Measurements from ENCODE around the gene GPC6. TPM values are rescaled to one million over a fixed set of nuclear protein-coding genes. Genes with fewer than 3 reads are reported as not detected.
A peak's percentile ranks its signal among the peaks of the same experiment; 100 is the strongest.
"Not testable (repeated sequence)": the region's sequence is repeated elsewhere in the genome, so short reads cannot be mapped to it uniquely, and the experiment has no call there.

The GPC6 gene
- total RNA-seq, 1 donor = 77.8 TPM

- TF ChIP-seq CTCF (IDR thresholded peaks at IDR 0.05; ENCODE audit: extremely low read depth, low read depth, low read length) = no peak
- Histone ChIP-seq H4K20me1 (ENCODE audit: insufficient read depth, low read length) (no peaks in the 10 kb centered on the region), H3K4me2 (ENCODE audit: insufficient read depth, low read length) (no peak overlapping the region)
These were observed 24.5 kb upstream of the GPC6 start for GRCh38 chr13:93201992-93202558.

GRCh38 chr13:93206778-93207392 is 19.7 kb upstream of the GPC6 start:
- not testable (repeated sequence) for H2AFZ ChIP-seq (ENCODE audit: low read length); H3K4me2 ChIP-seq (ENCODE audit: insufficient read depth, low read length); H3K27ac ChIP-seq (ENCODE audit: low read depth, low read length); H3K36me3 ChIP-seq (ENCODE audit: insufficient read depth, low read length); H3K4me3 ChIP-seq (ENCODE audit: insufficient read depth, low read length); H3K9me3 ChIP-seq (ENCODE audit: low read depth, low read length); H3K27me3 ChIP-seq (ENCODE audit: insufficient read depth, low read length); H4K20me1 ChIP-seq (ENCODE audit: insufficient read depth, low read length); H3K79me2 ChIP-seq (ENCODE audit: insufficient read depth, low read length); H3K4me1 ChIP-seq (ENCODE audit: insufficient read depth, low read length); DNase-seq (ENCODE audit: insufficient read length, low spot score, missing footprints)

More at GRCh38 chr13:93201992-93202558, 24.5 kb upstream of the GPC6 start:
- no peaks in the 10 kb centered on the region for H3K36me3 ChIP-seq (ENCODE audit: insufficient read depth, low read length)
- no peaks in the 10 kb centered on the region for H3K27me3 ChIP-seq (ENCODE audit: insufficient read depth, low read length)
- H3K27ac ChIP-seq (ENCODE audit: low read depth, low read length) = no peak overlapping the region
- no peak for DNase-seq (ENCODE audit: insufficient read length, low spot score, missing footprints)
- no peaks in the 10 kb centered on the region for H3K4me1 ChIP-seq (ENCODE audit: insufficient read depth, low read length)
- no peak overlapping the region for H2AFZ ChIP-seq (ENCODE audit: low read length)
- H3K79me2 ChIP-seq (ENCODE audit: insufficient read depth, low read length) = no peaks in the 10 kb centered on the region
- no peak overlapping the region for H3K4me3 ChIP-seq (ENCODE audit: insufficient read depth, low read length)
- H3K9me3 ChIP-seq (ENCODE audit: low read depth, low read length) = no peaks in the 10 kb centered on the region

- no peaks in the 10 kb centered on the region for H4K20me1 ChIP-seq (ENCODE audit: insufficient read depth, low read length)
- no peaks in the 10 kb centered on the region for H3K79me2 ChIP-seq (ENCODE audit: insufficient read depth, low read length)
- H3K27ac ChIP-seq (ENCODE audit: low read depth, low read length) = no peak overlapping the region
- H3K9me3 ChIP-seq (ENCODE audit: low read depth, low read length) = no peaks in the 10 kb centered on the region
- H3K4me3 ChIP-seq (ENCODE audit: insufficient read depth, low read length) = no peak overlapping the region
- H2AFZ ChIP-seq (ENCODE audit: low read length) = no peak overlapping the region
- H3K27me3 ChIP-seq (ENCODE audit: insufficient read depth, low read length) = no peaks in the 10 kb centered on the region
- no peak overlapping the region for H3K4me2 ChIP-seq (ENCODE audit: insufficient read depth, low read length)
- peaks cover 3% of the 10 kb centered on the region for H3K4me1 ChIP-seq (ENCODE audit: insufficient read depth, low read length)
- DNase-seq (ENCODE audit: insufficient read length, low spot score, missing footprints) = no peak
- H3K36me3 ChIP-seq (ENCODE audit: insufficient read depth, low read length) = no peaks in the 10 kb centered on the region
- no peak for TF ChIP-seq CTCF (IDR thresholded peaks at IDR 0.05; ENCODE audit: extremely low read depth, low read depth, low read length)
These were observed 10.5 kb upstream of the GPC6 start for GRCh38 chr13:93216122-93216521.

- no peaks in the 10 kb centered on the region for H3K36me3 ChIP-seq (ENCODE audit: insufficient read depth, low read length)
- DNase-seq (ENCODE audit: insufficient read length, low spot score, missing footprints) = peak; percentile 11
- no peak overlapping the region for H3K4me3 ChIP-seq (ENCODE audit: insufficient read depth, low read length)
- no peak overlapping the region for H3K27ac ChIP-seq (ENCODE audit: low read depth, low read length)
- H3K4me1 ChIP-seq (ENCODE audit: insufficient read depth, low read length) = peaks cover 3% of the 10 kb centered on the region
- H4K20me1 ChIP-seq (ENCODE audit: insufficient read depth, low read length) = no peaks in the 10 kb centered on the region
- H3K4me2 ChIP-seq (ENCODE audit: insufficient read depth, low read length) = peak overlapping the region; percentile 20
- H3K9me3 ChIP-seq (ENCODE audit: low read depth, low read length) = no peaks in the 10 kb centered on the region
- H3K79me2 ChIP-seq (ENCODE audit: insufficient read depth, low read length) = no peaks in the 10 kb centered on the region
- no peaks in the 10 kb centered on the region for H3K27me3 ChIP-seq (ENCODE audit: insufficient read depth, low read length)
- TF ChIP-seq CTCF (IDR thresholded peaks at IDR 0.05; ENCODE audit: extremely low read depth, low read depth, low read length) = no peak
- peak overlapping the region; percentile 70 for H2AFZ ChIP-seq (ENCODE audit: low read length)
These were observed 8.8 kb upstream of the GPC6 start for GRCh38 chr13:93217721-93218261.

All from osteoblast (primary cell).